IgD-negative memory B cell (primary cell): ENCODE data around the gene PLEKHG5. TPM values are rescaled to one million over a fixed set of nuclear protein-coding genes. Genes with fewer than 3 reads are reported as not detected.
A peak's percentile ranks its signal among the peaks of the same experiment; 100 is the strongest.
"Not testable (repeated sequence)": the region's sequence is repeated elsewhere in the genome, so short reads cannot be mapped to it uniquely, and the experiment has no call there.

Source experiments
- H3K27ac Mint-ChIP-seq, 3 donors: one replicate each; pipeline ENCODE4 v1.8.0; 2020 to 2022; ENCODE audit warnings: mild to moderate bottlenecking in 3 of 3, mixed read lengths in 3 of 3, moderate library complexity in 1 of 3
- H3K27me3 Mint-ChIP-seq: one replicate; pipeline ENCODE4 v1.8.0; 2021; ENCODE audit warnings: mixed read lengths
- H3K36me3 Mint-ChIP-seq: one replicate; pipeline ENCODE4 v1.8.0; 2020; ENCODE audit warnings: mild to moderate bottlenecking, mixed read lengths
- H3K4me1 Mint-ChIP-seq, 3 donors: one replicate each; pipeline ENCODE4 v1.8.0; 2020 to 2022; ENCODE audit warnings: mixed read lengths in 3 of 3, mild to moderate bottlenecking in 1 of 3
- H3K4me3 Mint-ChIP-seq, 4 donors: one replicate each; pipeline ENCODE4 v1.8.0; 2020 to 2022; ENCODE audit warnings: mild to moderate bottlenecking in 4 of 4, mixed read lengths in 4 of 4, moderate library complexity in 3 of 4
- H3K9me3 Mint-ChIP-seq, 3 donors: one replicate each; pipeline ENCODE4 v1.8.0; 2020 to 2021; ENCODE audit warnings: mixed read lengths in 3 of 3, mild to moderate bottlenecking in 1 of 3
- polyA plus RNA-seq: library from polyadenylated mRNA; unstranded; fragments of 300-500 nt; fragmentation: Illumina TruSeq; gene quantifications from one replicate; pipeline ENCODE4 v1.2.3, GENCODE V29; 2021

Gene PLEKHG5
- polyA plus RNA-seq, 1 donor from 2014 or later = not detected

GRCh38 chr1:6461051-6461530 is 30.4 kb downstream of the PLEKHG5 start:
- H3K36me3 Mint-ChIP-seq = peaks cover 3% of the 10 kb centered on the region
- H3K4me1 Mint-ChIP-seq = peaks cover 10 to 13% (median 11%) of the 10 kb centered on the region in 3 donors
- peak overlapping the region; percentile 75 to 84 (median 76) for H3K27ac Mint-ChIP-seq
- H3K27me3 Mint-ChIP-seq = peaks cover 32% of the 10 kb centered on the region
- peaks cover 0 to 1% (median 0%) of the 10 kb centered on the region in 3 donors for H3K9me3 Mint-ChIP-seq
- peak overlapping the region; percentile 72 to 91 (median 82) for H3K4me3 Mint-ChIP-seq

GRCh38 chr1:6460301-6461050 is 31.0 kb downstream of the PLEKHG5 start:
- peaks cover 3% of the 10 kb centered on the region for H3K36me3 Mint-ChIP-seq
- H3K4me3 Mint-ChIP-seq = peak overlapping the region; percentile 72 to 91 (median 82)
- H3K27ac Mint-ChIP-seq = peak overlapping the region; percentile 75 to 84 (median 76)
- peaks cover 32% of the 10 kb centered on the region for H3K27me3 Mint-ChIP-seq
- peaks cover 0 to 1% (median 0%) of the 10 kb centered on the region in 3 donors for H3K9me3 Mint-ChIP-seq
- H3K4me1 Mint-ChIP-seq = peaks cover 10 to 13% (median 11%) of the 10 kb centered on the region in 3 donors

GRCh38 chr1:6459850-6460265 is 31.6 kb downstream of the PLEKHG5 start:
- Mint-ChIP-seq H3K36me3 (peaks cover 3% of the 10 kb centered on the region), H3K27ac (peak overlapping the region in 2 of 3 donors; percentile 75 to 84), H3K4me1 (peaks cover 10 to 13% (median 11%) of the 10 kb centered on the region in 3 donors), H3K27me3 (peaks cover 32% of the 10 kb centered on the region), H3K4me3 (peak overlapping the region; percentile 72 to 86 (median 81)), H3K9me3 (peaks cover 0 to 1% (median 0%) of the 10 kb centered on the region in 3 donors)

- Mint-ChIP-seq H3K4me3 (peak overlapping the region in 3 of 4 donors; percentile 16 to 68 (median 55)), H3K4me1 (peaks cover 6 to 9% (median 8%) of the 10 kb centered on the region in 3 donors), H3K9me3 (peaks cover 0 to 1% (median 0%) of the 10 kb centered on the region in 3 donors), H3K27me3 (peaks cover 35% of the 10 kb centered on the region), H3K36me3 (no peaks in the 10 kb centered on the region), H3K27ac (peak overlapping the region in 1 of 3 donors; percentile 45)
Observed at GRCh38 chr1:6456800-6457466, 34.5 kb downstream of the PLEKHG5 start.

- not testable (repeated sequence) for H3K9me3 Mint-ChIP-seq, H3K36me3 Mint-ChIP-seq, H3K4me3 Mint-ChIP-seq, H3K4me1 Mint-ChIP-seq
- peaks cover 32% of the 10 kb centered on the region for H3K27me3 Mint-ChIP-seq
- peak overlapping the region in 1 of 3 donors; percentile 45 for H3K27ac Mint-ChIP-seq
Observed at GRCh38 chr1:6455752-6456520, 35.5 kb downstream of the PLEKHG5 start.

GRCh38 chr1:6454856-6455751 is 36.4 kb downstream of the PLEKHG5 start:
- peaks cover 28% of the 10 kb centered on the region for H3K27me3 Mint-ChIP-seq
- peaks cover 0 to 1% (median 0%) of the 10 kb centered on the region in 3 donors for H3K9me3 Mint-ChIP-seq
- H3K36me3 Mint-ChIP-seq = no peaks in the 10 kb centered on the region
- H3K4me3 Mint-ChIP-seq = peak overlapping the region in 1 of 4 donors; percentile 45
- H3K4me1 Mint-ChIP-seq = peaks cover 2 to 4% (median 2%) of the 10 kb centered on the region in 3 donors
- H3K27ac Mint-ChIP-seq = no peak overlapping the region

- H3K4me1 Mint-ChIP-seq, H3K27ac Mint-ChIP-seq, H3K36me3 Mint-ChIP-seq, H3K9me3 Mint-ChIP-seq: not testable (repeated sequence)
- H3K4me3 Mint-ChIP-seq = peak overlapping the region in 1 of 4 donors; percentile 73
- peaks cover 32% of the 10 kb centered on the region for H3K27me3 Mint-ChIP-seq
Observed at GRCh38 chr1:6453895-6454855, 37.3 kb downstream of the PLEKHG5 start.

- Mint-ChIP-seq H3K9me3 (no peaks in the 10 kb centered on the region), H3K4me3 (peak overlapping the region in 1 of 4 donors; percentile 57), H3K36me3 (no peaks in the 10 kb centered on the region), H3K4me1 (peaks cover 0 to 5% (median 4%) of the 10 kb centered on the region in 3 donors), H3K27ac (no peak overlapping the region), H3K27me3 (peaks cover 32% of the 10 kb centered on the region)
Observed at GRCh38 chr1:6450943-6451373, 40.5 kb downstream of the PLEKHG5 start.

GRCh38 chr1:6450486-6450885 is 41.0 kb downstream of the PLEKHG5 start:
- Mint-ChIP-seq H3K4me3 (peak overlapping the region in 1 of 4 donors; percentile 57), H3K27me3 (peaks cover 32% of the 10 kb centered on the region)
- not testable (repeated sequence) for H3K9me3 Mint-ChIP-seq, H3K27ac Mint-ChIP-seq, H3K36me3 Mint-ChIP-seq, H3K4me1 Mint-ChIP-seq

GRCh38 chr1:6450005-6450450 is 41.4 kb downstream of the PLEKHG5 start:
- peak overlapping the region in 1 of 3 donors; percentile 36 for H3K27ac Mint-ChIP-seq
- peaks cover under 1 to 5% (median 4%) of the 10 kb centered on the region in 3 donors for H3K4me1 Mint-ChIP-seq
- H3K36me3 Mint-ChIP-seq = no peaks in the 10 kb centered on the region
- peak overlapping the region in 1 of 4 donors; percentile 44 for H3K4me3 Mint-ChIP-seq
- H3K9me3 Mint-ChIP-seq = no peaks in the 10 kb centered on the region
- peaks cover 33% of the 10 kb centered on the region for H3K27me3 Mint-ChIP-seq

- Mint-ChIP-seq H3K9me3 (peaks cover 0 to 2% (median 0%) of the 10 kb centered on the region in 3 donors), H3K36me3 (no peaks in the 10 kb centered on the region), H3K27me3 (peaks cover 36% of the 10 kb centered on the region), H3K4me3 (peak overlapping the region in 2 of 4 donors; percentile 44 to 68), H3K4me1 (peaks cover 3 to 5% (median 4%) of the 10 kb centered on the region in 3 donors), H3K27ac (no peak overlapping the region)
Observed at GRCh38 chr1:6448749-6449631, 42.5 kb downstream of the PLEKHG5 start.
